HUES64 (cell line): ENCODE measurements around the gene RNF103.
A peak's percentile ranks its signal among the peaks of the same experiment; 100 is the strongest.

Experiments
- H3K27ac ChIP-seq: 2 replicates; pipeline ENCODE4 v1.7.0; 2013; ENCODE audit warnings: low read depth, low read length, inconsistent platforms
- H3K27me3 ChIP-seq: 2 replicates; pipeline ENCODE4 v1.6.1; 2013; ENCODE audit warnings: mild to moderate bottlenecking, low read length; ENCODE audit not compliant: insufficient read depth
- H3K36me3 ChIP-seq: 2 replicates; pipeline ENCODE4 v1.6.1; 2013; ENCODE audit warnings: mild to moderate bottlenecking, low read length; ENCODE audit not compliant: insufficient read depth
- H3K4me1 ChIP-seq: 2 replicates; pipeline ENCODE4 v1.6.1; 2013; ENCODE audit warnings: mild to moderate bottlenecking, low read length, moderate library complexity; ENCODE audit not compliant: insufficient read depth
- H3K4me3 ChIP-seq: 2 replicates; pipeline ENCODE4 v1.5.1; 2013; ENCODE audit warnings: mild to moderate bottlenecking, low read length, moderate library complexity
- H3K9ac ChIP-seq: 2 replicates; pipeline ENCODE4 v1.6.1; 2013; ENCODE audit warnings: mild to moderate bottlenecking, low read depth, low read length
- H3K9me3 ChIP-seq: 2 replicates; pipeline ENCODE4 v1.6.1; 2013; ENCODE audit warnings: low read depth, low read length; ENCODE audit not compliant: insufficient read depth
- WGBS: fragments of 150-250, 120-280 bp; methylation state at CpG from one replicate; pipeline ENCODE4 v1.1.7; 2013; ENCODE audit warnings: missing lambda C conversion rate; 5-methylcytosine and 5-hydroxymethylcytosine counted together

The RNF103 gene

DNA sequence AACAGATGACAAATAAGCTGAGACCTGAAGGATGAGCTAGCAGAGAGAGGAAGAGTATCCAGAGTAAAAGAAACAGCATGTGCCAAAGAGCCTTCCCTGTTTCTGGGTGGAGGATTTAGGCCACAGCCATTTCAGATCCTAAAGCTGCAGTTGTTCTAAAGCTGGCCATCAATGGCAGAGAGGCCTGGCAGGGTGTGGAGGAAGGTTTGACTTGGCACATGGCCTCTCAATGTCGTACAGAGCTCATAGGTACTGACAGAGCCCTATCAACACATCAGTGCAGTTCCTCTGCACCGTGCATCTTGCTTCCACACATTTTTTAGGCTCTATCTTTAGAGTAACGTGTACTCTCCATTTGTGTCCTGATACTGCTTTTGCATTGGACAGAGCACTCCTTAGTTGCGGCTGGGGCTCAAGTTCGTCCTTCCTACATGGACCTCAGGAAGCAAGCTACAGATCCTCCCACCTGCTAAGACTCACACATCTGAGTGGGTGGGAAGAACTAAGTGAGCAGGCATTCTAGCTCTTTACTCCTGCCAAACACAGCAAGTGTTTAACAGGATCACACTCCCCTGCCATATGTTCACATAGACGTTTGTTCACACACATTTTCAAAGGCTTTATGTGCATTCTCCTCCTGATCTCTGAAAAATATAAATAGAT, 57.4 kb downstream of the RNF103 start:
- 85% methylated on average over 6 of the region's 6 CpGs for WGBS
- Histone ChIP-seq H3K4me1 (0 out of 2 replicates have a peak, but pooled peaks cover 4% of the 10 kb centered on the region), H3K27ac (no peak overlapping the region), H3K9ac (no peak overlapping the region), H3K4me3 (no peak overlapping the region), H3K27me3 (peaks cover 6% of the 10 kb centered on the region), H3K36me3 (no peaks in the 10 kb centered on the region), H3K9me3 (peaks cover 4% of the 10 kb centered on the region; the same call in 1 of the 2 replicates)

GRCh38 chr2:86563650-86564061, 60.0 kb downstream of the RNF103 start:
- Histone ChIP-seq H3K9ac (no peak overlapping the region), H3K4me3 (peak overlapping the region; percentile 88), H3K36me3 (no peaks in the 10 kb centered on the region), H3K9me3 (peaks cover 4% of the 10 kb centered on the region; the same call in 1 of the 2 replicates), H3K27ac (no peak overlapping the region), H3K27me3 (peaks cover 6% of the 10 kb centered on the region), H3K4me1 (0 out of 2 replicates have a peak, but pooled peaks cover 4% of the 10 kb centered on the region)
- 91% methylated on average over 13 of the region's 13 CpGs for WGBS

DNA sequence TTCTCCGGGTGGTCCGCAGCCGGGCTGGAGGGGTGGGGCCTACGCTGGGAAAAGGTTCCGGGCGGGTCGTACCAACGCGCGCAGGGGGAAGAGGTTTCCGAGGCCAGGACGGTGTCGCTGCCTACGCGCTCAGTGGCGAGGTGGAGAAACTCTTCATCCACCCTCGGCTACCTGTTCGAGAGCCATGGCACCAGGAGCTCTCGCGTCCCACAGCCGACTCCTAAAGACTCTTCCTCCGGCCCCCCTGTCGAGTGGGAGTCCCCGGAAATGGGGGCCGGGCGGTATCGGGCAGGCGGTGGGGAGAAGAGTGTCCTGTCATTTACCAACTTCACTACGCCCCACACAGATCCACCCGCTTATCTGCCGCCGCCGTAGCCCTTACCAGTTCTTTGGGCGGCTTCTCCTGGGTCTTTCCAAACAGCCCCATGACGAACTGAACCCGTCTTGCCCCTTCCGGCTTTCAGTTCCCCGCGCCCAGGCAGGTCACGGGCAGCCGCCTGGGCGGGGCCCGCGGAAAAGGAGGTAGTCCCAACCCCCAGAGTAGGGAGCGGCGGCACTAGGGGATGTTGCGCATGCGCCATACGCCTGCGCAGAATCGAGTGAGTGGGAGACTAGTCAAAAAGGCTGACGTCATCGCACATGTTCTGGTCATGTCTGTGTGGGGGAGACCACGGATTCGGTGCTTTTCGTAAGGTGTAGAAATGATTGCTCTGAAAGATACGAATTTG, 60.6 kb downstream of the RNF103 start, which contains the start of gene CHMP3:
TSS of gene CHMP3 (minus strand) at position 522 of the 728 bp plus-strand sequence. CDS start at position 427, 95 bp downstream.
- no peaks in the 10 kb centered on the region for H3K36me3 ChIP-seq
- peaks cover 4% of the 10 kb centered on the region; the same call in 1 of the 2 replicates for H3K9me3 ChIP-seq
- WGBS, result 2% methylated on average over 55 of the region's 57 CpGs
- H3K27me3 ChIP-seq, result peaks cover 6% of the 10 kb centered on the region
- peak within 1 kb of the TSS; percentile 88 for H3K4me3 ChIP-seq
- peak within 1 kb of the TSS; percentile 97 for H3K9ac ChIP-seq
- H3K4me1 ChIP-seq, result 0 out of 2 replicates have a peak, but pooled peaks cover 4% of the 10 kb centered on the region
- H3K27ac ChIP-seq, result peak within 1 kb of the TSS; percentile 97

GRCh38 chr2:86562485-86562921, 61.2 kb downstream of the RNF103 start:
- Histone ChIP-seq H3K4me3 (peak overlapping the region; percentile 88), H3K9me3 (peaks cover 4% of the 10 kb centered on the region; the same call in 1 of the 2 replicates), H3K27me3 (peaks cover 6% of the 10 kb centered on the region), H3K9ac (peak overlapping the region; percentile 97), H3K36me3 (no peaks in the 10 kb centered on the region), H3K4me1 (0 out of 2 replicates have a peak, but pooled peaks cover 4% of the 10 kb centered on the region), H3K27ac (peak overlapping the region; percentile 97)
- 6% methylated on average over 16 of the region's 16 CpGs for WGBS

GRCh38 chr2:86557836-86558235, 65.8 kb downstream of the RNF103 start:
- Histone ChIP-seq H3K36me3 (0 out of 2 replicates have a peak, but pooled peaks cover 3% of the 10 kb centered on the region), H3K4me3 (no peak overlapping the region), H3K9ac (no peak overlapping the region), H3K9me3 (no peaks in the 10 kb centered on the region), H3K4me1 (0 out of 2 replicates have a peak, but pooled peaks cover 4% of the 10 kb centered on the region), H3K27ac (no peak overlapping the region), H3K27me3 (no peaks in the 10 kb centered on the region)
- WGBS, result 98% methylated on average over 2 of the region's 2 CpGs

DNA sequence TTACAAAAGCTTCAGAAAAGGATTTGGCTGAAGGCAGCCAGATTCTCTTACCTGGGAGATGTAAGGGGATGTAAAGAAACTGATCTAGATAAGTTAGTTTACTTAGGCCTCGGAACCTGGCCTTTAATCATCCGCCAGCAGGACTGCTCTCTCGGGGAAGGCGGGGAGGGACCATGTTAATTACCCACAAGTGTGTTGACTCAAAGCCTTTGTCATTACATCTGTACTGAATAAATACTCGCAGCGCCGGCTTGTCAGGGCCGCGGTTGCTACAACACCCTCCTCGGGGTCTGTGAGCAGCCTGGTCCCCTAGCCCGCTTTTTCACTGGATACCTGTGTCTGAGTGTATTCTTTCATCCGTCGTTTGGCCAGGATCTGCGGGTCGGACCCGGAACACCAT, 67.2 kb downstream of the RNF103 start:
- WGBS, result 88% methylated on average over 16 of the region's 16 CpGs
- Histone ChIP-seq H3K9me3 (peaks cover 9% of the 10 kb centered on the region), H3K27me3 (no peaks in the 10 kb centered on the region), H3K36me3 (0 out of 2 replicates have a peak, but pooled peaks cover 6% of the 10 kb centered on the region), H3K4me3 (no peak overlapping the region), H3K27ac (no peak overlapping the region), H3K9ac (no peak overlapping the region), H3K4me1 (no peaks in the 10 kb centered on the region)
